ENCODE data around the gene MOXD1.

MOXD1 gene

DNA sequence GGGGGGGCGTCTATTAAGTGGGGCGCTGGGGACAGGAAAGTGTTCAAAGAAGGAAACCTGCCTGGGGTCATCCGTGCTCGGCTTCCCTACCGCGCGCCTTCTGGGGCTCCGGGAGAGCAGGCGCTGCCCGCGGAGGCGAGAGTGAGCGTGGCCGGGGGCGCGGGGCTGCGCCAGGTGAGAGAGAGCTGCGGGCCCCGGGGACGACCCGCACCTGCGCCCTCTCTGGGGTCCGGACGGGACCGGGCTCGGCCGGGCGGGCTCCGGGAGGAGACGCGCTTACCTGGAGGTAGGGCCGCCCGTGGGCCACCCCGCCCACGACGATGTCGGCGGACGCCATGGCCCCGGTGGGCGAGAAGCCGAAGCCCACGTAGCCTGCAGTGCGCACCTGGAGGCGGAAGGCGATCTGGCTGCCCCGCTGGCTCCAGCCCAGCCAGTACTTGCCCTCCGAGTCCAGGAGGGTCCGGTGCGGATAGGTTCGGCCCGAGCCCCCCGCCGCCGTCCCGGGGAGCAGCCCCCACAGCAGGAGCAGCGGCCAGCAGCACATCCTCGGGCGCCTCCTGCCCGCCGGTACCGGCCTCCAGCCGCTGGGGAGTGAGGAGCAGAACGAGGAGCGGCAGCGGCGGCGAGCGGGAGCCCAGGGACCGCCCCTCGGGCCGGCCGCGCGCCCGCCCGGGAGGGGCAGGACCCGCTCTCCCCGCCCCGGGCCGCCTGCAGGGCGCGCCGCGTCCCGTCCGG, at the start of gene MOXD1:
MOXD1 (minus strand) TSS at position 593 of the 735 bp plus-strand sequence; CDS start at position 544, 49 bp downstream.
- no peak for DNase-seq (ENCODE audit: low read depth in 2 of 2)

DNA sequence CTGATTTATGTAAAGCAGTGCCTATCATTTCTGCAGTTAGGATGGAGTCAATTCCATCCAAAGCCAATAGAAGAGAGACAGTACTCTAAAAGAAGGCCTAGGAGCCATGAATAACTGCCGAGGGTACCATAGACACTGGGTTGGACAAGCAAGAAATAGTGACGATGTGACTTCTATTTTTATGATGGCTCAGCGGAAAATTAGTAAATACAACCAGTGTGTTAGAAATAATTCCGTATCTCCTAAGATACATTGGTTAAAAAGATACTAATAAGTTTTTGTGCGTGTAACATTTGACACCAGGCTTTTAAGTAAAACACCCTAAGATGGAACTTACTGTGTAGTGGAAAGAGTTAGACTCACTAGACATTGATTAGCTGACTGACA, 45.6 kb upstream of the MOXD1 start:
- no peak for DNase-seq (ENCODE audit: low read depth in 2 of 2)

DNA sequence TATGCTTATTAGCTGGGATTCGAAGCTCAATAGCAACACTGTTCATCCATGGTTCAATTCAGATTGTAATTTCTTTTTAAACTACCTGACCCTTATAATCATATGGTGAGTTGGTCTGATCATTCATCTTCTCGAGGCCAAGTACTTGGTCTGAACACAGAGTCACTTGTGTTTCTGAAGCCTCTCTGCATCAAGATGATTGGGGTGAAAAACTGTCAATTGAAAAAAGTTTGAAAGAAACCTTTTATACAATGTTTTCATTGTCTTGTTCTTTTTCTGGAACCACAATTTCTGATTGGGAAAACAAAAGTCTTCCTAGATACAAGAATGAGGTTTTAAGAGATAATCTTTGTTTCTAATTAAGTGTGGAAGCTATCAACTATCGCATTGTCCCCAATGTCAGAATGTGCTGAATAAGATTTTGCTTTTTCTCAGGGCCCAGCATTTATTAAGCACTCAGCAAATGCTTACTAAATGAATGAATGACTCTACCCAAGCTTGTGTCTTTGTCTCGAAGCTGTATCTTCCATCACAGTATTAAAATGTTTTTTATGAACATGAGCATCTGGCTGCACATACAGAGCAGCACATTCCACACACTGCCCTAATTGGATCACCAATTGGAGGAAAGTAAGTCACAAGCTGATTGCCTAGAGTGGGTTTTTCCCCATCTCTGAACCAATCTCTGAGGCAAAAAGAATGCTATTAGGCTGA, 45.0 kb upstream of the MOXD1 start:
- no peak for DNase-seq (ENCODE audit: low read depth in 2 of 2)

DNA sequence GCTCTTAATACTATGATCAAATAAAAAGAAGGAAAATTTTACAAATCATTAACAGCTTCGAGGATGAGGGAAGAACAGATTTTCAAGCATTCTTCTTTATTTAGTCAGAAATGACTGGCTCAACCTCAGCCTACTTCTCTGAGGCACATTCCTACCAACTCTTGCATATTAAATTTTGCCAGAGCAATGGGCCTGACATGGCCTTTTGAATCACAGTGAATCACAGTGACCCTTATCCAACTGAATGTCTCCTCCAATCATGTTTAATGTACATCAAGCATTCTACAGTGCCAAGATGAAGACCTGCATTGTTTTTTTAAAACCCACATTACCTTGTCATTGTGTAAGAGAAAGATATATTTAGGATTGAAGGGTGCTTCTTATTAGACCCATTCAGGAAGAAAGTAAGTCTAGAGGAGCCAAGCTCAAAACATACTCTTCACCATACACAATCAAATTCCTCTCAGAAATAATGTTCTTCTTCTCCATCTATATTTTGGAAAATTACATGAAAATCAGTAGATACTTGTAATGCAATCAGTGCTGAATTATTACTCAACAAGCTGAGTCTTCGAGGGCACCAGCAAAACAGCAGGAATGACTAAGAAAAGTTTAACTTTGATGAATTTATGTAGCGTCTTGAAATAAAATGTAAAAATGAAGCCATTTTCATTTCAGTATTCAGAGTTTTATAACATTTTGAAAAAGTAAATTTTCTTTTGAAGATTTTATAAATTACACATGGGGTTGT, 44.1 kb upstream of the MOXD1 start:
- DNase-seq (ENCODE audit: low read depth in 2 of 2) = no peak

DNA sequence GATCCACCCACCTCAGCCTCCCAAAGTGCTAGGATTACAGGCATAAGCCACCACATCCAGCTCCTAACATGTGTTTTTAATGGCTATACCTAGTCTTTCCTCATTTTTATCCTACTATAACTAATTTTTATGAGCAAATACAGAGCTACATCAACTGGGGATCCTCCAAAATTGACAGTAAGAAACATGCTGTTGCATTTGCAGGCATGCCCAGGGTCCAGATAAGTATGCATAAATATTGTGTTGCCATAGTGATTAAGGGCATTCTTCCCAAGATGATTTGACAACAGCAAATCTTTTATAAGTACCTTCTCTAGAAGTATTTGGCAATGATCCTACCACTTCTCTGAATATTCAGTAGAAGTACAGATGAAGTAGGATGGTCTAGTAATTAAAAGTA, 41.9 kb upstream of the MOXD1 start:
- DNase-seq (ENCODE audit: low read depth in 2 of 2) = no peak

DNA sequence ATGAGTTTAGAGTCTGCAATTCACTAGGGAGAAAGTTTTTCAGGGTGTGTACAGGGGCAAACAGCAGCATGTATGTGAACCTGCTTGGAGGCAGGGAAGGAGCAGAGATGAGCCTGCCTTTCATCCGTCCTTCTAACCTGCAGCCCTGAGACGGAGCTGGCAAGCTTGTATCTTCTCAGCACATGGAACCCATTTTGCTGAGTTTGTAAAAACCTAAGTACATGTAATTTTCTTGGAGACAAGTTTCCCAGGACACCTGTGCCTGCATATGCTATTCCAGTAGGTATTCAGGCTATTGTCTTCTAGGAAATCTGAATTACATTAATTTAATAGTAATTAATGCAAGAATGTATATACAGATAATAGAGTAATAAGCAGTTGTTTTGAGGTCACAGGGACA, 28.8 kb upstream of the MOXD1 start:
- DNase-seq (ENCODE audit: low read depth in 2 of 2) = no peak

DNA sequence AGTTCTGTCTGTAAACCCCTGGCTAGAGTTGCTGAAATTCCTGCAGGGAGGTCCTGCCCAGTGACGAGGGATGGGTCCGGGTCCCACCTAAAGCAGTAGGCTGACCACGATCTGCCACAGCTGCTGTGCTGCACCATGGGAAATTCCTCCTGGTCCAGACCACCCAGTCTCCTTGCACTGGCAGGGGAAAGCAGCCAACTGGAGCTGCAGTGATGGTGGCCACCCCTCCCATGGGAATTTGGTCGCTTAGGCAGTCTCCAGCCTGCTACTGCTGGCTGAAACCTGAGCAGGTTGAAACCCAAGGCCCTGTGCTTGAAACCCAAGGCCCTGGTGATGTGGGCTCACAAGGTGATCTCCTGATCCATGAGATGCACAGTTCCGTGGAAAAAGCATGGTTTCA, 23.9 kb upstream of the MOXD1 start:
- DNase-seq (ENCODE audit: low read depth in 2 of 2) = no peak

DNA sequence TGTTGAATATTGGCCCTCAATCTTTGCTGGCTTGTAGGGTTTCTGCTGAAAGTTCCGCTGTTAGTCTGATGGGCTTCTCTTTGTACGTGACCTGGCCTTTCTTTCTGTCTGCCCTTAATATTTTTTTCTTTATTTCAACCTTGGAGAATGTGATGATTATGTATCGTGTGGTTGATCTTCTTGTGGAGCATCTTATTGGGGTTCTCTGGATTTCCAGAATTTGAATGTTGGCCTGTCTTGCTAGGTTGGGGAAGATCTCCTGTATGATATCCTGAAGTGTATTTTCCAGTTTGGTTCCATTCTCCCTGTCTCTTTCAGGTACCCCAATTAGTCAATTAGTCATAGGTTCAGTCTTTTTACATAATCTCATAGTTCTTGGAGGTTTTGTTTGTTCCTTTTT, 22.6 kb upstream of the MOXD1 start:
- DNase-seq (ENCODE audit: low read depth in 2 of 2) = no peak

DNA sequence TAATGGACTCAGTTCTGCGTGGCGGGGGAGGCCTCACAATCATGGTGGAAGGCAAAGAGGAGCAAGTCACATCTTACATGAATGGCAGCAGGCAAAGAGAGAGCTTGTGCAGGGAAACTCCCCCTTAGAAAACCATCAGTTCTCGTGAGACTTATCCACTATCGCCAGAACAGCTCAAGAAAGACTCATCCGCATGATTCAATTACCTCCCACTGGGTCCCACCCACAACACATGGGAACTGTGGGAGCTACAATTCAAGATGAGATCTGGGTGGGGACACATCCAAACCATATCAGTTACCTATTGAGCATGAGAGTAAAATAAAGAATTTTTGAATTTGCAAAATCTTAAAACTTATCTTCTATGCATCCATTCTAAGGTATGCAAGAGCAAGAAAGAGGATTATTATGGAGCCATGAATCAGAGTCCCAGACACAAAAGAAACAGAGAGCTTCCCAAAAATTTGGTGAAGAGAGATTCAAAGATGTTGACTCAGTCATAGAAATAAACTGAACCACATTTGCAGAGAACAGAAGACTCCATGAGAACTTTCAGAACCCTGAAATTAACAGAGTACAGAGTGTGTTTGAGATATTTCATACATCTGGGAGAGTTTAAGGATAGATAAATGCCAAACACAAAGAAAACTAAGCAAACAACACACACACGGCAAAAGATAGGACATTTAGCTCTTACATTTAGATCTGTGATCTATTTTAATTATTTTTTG, 17.1 kb upstream of the MOXD1 start:
- no peak for DNase-seq (ENCODE audit: low read depth in 2 of 2)

DNA sequence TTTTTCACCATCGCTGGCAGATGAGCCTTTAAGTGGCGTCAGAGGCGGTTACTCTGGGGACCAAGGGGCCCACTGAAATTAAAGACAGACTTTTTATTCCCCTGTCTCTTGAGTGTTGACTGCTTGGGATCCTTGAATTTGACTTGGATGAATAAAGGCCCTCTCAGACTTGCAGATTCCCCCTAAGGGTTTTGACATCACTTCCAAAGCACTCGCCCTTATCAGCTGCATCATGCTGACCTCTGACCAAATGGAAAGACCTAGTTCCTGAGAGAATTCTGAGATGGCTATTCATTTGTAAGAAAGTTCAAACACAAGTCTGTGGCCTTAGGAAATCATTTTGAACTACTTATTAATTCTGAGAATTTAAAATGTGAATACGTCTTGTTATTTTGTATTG, 13.5 kb upstream of the MOXD1 start:
- no peak for DNase-seq (ENCODE audit: low read depth in 2 of 2)

DNA sequence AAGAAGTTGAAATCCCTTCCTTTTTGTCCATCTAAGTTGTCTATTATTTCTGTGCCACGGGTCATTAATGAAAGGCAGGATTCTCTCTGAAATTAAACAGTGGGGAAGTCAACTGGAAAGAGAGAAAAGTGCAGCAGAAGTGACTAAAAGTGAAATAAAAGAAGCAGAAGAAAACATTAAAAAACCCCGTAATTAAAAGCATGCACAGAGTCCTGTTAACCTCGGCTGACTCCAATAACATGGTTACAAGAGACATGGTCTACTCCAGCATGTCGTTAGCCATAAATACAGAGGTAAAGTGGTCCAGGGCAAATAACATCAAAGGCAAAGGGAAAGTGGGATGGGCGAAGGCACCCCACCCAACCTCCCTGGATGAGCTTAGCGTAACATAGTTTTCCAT, 13.0 kb upstream of the MOXD1 start:
- no peak for DNase-seq (ENCODE audit: low read depth in 2 of 2)

DNA sequence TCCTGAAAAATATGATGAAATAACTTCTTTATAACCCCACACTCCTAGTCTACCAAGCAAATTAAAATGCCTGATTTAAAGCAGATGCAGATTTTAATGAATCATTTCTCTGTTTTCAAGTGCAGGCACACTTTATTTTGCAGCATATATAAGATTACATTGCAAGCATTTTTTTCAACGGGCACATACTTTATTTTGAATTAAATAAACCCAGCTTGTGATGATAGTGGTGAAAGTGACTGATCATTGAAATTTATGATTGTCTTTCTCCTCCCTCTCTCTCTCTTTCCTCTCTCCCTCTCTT, 12.2 kb upstream of the MOXD1 start:
- no peak for DNase-seq (ENCODE audit: low read depth in 2 of 2)

DNA sequence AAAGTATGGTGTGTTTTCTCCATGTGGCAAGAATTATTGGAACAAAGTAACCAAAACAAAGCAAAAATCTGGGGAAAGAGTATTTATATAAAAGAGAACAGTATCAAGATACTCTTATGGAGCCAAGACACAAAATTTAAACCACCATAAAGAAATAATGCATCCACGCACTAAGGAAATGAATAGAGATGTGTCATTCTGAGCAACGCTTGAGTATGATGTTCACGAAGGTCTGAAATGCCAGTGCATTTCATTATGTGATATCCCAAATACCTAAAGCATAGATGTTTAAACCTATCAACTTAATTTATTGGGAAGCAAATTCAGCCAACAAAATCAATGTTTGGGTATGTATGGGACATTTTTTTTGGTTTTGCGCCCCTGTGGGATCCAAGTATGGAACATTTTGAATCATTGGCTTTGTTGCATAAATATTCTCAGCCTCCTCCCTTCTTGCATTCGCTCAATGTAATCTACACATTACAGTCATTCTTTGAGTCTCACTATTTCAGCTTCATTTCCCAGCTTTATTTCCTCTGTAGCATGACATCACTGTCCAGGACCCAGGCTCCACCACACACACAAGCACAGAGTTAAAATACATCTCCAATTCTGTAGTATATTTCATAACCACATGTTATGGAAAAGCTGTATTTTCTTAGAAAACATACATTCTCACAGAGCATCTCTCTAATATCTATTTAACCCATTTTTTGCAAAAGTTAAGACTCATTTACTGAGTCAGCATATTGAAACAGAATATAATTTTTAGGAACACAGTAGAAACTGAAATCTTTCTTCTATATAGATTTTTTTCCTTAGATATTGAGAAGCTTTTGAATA, 11.6 kb upstream of the MOXD1 start:
- DNase-seq (ENCODE audit: low read depth in 2 of 2) = no peak

DNA sequence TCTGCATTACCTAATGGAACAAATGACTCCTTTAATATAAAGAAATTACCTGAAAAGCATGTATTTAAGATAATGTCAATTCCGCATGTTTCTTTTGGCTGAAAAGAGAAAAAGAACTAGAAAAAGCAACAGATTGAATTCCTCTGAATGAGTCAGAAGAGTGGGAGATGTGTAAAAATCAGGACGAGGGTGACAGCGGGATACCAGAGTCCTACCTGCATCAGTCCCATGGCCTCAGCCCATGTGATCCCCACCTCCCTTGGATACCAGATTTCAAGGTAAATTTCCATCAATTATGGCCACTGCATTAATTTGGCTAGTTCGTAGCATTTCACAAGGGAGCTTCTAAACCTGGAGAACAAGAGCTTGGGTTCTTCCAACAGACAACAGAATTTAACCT, 10.0 kb upstream of the MOXD1 start:
- DNase-seq (ENCODE audit: low read depth in 2 of 2) = no peak

DNA sequence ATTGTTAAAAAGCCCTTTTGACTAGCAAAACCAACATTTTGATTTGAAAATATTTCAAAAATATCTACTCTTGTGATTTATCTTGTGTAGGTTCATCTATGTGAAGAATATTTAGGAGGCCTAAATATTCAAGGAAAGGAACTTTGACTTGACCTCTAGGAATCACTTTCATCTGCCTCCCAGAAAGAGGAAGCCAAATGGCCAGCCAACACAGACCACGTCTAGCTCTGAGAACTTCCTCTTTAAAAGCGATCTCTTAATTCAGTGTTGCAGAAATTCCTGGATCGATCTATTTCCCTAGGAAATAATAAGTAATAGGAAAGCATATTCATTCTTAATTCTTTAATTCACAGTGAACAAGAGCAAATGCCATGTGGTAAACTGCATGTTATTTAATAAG, 9.6 kb upstream of the MOXD1 start:
- no peak for DNase-seq (ENCODE audit: low read depth in 2 of 2)

DNA sequence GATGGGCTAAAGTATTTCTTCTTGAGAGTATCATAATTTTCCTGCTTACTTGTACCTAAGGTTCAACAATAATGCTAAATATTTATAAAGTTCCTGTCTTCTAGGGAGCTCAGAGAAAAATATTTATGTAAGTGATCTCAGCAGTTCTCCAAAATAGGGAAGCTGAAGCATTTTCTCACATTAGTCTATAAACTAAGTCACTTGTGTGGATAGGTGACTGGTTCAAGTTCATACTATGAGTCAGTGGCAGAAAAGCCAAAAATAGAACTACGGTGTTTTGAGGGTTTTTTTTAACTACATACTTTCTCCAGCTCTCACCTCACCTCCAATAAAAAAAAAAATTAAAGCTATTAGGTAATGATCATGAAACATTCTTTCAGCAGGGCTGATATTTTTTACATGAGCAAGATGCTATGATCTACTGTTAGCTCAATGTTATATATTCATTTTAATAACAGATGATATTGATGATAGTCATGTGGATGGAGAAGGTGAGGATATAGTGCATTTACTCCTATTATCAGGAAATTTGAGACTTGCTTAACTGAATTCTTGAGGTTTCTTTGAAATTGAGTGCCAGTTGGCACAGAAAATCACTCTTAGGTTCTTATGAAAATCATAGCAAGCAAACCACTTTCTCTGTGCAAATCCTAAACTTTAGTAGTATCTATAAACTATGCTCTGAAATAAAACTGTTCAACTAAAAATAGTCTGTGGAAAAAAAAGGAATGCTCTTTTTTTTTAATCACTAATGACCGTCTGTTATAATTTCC, 4.1 kb upstream of the MOXD1 start:
- DNase-seq (ENCODE audit: low read depth in 2 of 2) = no peak

DNA sequence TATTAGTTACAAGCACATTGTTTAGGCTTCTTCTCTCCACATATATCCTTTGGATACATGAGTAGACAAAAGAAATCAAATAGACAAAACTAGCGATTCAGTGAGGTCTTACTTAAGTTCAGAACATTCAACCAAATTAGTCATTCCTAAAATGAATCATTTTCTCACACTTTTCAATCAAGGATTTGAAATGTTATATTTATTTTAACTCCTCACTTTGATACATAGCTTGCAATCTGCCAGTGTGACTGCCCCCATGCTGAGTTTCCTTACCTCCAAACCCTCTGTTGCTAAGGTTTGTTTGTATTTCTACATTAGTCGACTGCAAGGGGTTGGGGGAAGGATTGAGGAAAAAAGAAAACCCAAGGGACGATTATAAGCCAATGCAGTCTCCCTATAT, 3.5 kb upstream of the MOXD1 start:
- DNase-seq (ENCODE audit: low read depth in 2 of 2) = no peak

DNA sequence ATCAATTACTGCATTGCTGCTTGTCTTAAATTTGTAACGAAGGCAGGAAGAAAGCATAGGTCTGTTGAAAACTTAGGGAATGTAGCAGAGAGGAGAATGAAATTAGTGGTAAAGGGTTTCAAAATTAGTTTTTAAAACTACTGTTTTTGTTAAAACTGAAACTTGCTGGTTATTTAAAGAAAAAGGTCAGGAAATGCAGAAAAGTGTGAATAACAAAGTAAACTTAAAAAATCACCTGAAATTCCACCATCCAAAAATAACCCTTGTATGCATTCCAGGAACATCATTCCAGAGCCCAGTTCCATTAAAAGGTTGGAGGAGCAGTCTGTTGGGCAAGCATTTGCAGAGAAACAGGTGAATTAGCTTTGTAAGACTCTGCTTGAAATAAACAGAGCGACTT, 3.1 kb upstream of the MOXD1 start:
- no peak for DNase-seq (ENCODE audit: low read depth in 2 of 2)

DNA sequence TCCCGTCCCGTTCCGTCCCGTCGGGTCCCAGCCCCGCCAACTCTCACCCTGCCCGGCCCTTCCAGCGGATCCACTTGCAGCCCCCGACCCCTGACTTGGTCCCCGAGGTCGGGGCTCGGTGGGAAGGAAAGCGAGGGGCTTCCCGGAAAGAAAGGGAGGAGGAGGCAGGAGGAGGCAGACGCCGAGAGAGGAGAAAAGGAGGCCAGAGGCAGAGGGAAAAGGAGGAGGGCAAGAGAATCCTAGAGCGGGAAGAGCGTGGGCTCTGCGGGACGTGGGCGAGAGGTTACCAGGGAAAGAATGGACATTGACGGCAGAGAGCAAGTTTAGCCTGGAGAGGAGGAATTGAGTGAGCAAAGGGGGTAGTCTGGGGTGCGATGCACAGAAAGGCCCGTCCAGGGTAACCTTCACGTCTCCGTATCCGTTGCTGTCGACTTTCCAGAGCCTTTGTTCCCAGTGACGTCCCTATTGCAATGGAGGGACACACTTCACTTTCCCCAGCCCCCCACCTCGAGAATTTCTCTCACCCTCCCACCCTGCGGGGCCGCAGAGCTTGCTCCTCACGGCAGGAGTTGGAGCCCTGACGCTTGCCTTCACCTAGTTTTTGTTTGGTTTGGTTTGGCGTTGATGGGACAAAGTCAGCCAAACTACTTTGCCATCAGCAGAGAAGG, 477 bp upstream of the MOXD1 start:
- DNase-seq (ENCODE audit: low read depth in 2 of 2) = no peak

DNA sequence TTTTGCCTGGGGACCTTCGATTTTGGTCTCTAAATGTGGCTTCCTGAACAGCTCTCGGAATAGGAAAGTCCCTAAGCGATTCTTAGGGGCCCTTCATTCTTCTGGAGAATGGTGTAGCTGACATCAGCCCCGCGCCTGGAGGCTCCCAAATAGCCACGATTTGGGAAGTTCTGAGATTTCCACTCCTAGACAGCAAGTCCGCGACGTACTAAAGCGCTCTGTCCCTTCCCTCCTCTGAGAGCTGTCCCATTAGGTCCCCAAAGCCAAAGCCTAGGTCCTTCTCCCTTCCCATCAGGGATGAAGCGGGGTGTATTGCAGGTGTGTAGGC, 756 bp downstream of the MOXD1 start:
- DNase-seq (ENCODE audit: low read depth in 2 of 2) = no peak

Data from stimulated activated CD4-positive, alpha-beta T cell treated with anti-CD3 and anti-CD28 coated beads, Interleukin-15, amount 100 ng/mL, for 48 hours (primary cell).